Measurements from ENCODE around the gene GOLGA8O.
"Not testable (repeated sequence)": the region's sequence is repeated elsewhere in the genome, so short reads cannot be mapped to it uniquely, and the experiment has no call there.

The GOLGA8O gene, protein sequence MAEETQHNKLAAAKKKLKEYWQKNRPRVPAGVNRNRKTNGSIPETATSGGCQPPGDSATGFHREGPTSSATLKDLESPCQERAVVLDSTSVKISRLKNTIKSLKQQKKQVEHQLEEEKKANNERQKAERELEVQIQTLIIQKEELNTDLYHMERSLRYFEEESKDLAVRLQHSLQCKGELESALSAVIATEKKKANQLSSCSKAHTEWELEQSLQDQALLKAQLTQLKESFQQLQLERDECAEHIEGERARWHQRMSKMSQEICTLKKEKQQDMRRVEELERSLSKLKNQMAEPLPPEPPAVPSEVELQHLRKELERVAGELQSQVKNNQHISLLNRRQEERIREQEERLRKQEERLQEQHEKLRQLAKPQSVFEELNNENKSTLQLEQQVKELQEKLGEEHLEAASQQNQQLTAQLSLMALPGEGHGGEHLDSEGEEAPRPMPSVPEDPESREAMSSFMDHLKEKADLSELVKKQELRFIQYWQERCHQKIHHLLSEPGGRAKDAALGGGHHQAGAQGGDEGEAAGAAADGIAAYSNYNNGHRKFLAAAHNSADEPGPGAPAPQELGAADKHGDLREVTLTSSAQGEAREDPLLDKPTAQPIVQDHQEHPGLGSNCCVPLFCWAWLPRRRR

DNA sequence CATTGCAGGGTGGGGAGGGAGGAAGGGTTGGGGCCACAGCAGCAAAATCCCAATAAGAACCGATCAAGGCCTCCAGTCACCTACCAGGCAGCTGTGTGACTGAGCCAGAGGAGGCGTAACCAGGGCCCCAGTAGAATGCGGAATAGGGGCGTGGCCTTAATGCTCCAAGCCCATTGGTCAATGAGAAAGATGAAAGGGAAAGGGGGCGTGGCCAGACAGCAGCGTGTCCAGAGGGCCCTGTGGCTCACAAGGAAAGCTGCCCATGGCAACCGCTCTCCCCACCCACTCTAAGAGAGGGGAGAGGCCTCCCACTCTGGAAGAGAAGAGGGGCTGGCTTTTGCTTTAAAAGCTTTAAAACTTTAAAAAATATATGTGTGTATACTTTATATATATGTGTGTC, at the start of gene GOLGA8O:
Gene GOLGA8O, minus strand, starts transcription at position 101 of the 400 bp plus-strand sequence. Its CDS starts 98 bp downstream, at position 3.
- DNase-seq (ENCODE audit: low read depth in 2 of 2), result not testable (repeated sequence)

DNA sequence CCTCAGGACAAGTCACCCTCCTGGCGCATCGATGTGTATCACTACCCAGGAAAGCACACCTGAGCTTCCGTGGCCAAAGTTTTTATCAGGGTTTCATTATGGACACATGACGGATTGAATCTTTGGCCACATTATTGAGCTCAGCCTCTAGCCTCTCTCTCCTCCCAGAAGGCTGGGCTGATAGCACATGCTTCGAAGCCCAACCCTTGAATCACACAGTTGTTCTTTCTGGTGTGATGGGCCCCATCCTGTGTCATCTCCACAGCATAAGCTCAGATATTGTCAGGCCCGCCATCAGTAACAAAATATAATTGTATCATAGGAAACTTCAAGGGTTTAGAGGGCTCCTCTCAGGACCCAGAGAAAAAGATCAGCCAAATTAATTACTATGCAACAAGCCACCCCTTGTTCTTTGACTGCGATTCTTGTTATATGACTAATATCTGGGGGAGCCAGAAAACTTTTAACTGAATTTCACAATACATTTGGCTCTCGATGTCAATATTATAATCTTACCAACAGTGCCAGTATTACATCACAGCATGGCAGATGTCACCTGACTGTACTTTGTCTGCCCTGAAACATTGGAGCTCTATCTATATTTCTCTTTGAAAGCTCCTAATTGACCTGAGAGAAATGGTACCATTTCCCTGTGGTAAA, 48.8 kb upstream of the GOLGA8O start:
- DNase-seq (ENCODE audit: low read depth in 2 of 2), result not testable (repeated sequence)

DNA sequence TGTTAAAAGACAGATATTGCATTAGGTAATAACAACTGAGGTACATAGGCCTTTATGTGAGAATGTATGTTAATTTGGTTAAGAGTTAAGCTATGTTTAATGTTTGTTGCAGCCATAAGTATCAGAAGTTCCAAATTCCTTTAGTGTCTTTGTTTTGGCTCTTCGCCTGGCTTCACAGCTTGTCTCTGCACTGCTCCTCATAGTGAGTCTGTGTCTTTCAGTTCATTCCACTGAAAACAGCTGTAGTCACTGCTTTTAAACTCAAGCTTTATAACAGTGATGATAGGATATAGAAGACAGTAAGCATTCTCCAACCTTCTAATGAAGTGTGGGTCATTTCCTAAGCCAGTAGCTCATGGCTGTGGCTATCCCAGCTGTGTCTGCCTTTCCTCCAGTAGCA, 47.5 kb upstream of the GOLGA8O start:
- DNase-seq (ENCODE audit: low read depth in 2 of 2), result not testable (repeated sequence)

DNA sequence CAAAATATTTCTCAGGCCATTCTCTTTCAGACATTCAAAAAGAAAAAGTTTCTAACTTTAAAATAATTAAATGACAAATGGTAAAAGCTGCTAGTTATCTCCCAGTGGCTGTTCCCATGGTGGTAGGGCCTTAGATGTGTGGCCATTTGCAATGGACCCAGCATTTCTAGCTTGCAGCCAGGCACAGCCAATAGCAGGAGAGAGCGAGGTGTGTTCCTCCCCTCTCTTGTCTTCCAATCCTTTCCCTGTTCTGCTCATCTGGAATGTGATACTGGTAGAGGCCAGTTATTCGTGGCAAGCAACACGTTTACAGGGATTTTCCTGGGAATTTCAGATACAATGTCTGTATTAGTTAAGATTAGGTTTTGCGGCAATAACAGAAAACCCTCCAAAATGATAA, 37.3 kb upstream of the GOLGA8O start:
- DNase-seq (ENCODE audit: low read depth in 2 of 2), result not testable (repeated sequence)

DNA sequence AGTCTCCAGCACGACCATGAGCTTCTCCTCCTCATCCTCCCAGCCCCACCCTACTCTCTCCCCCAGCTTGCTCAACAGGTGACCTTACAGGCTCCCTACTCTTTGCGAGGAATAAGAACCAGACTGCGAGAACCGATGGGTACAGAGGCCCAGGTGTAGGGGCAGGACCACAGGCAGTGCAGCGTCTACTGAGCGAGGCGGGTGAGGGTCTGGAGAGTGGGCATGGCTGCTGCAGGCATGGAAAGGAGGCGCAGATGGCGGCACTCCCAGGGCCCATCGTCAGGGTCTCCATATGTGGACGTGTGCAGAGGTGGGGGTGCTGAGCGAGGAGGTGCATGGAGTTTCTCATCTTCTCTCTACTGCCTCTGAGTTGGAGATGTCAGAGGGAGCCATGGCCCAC, 31.0 kb upstream of the GOLGA8O start:
- DNase-seq (ENCODE audit: low read depth in 2 of 2), result not testable (repeated sequence)

DNA sequence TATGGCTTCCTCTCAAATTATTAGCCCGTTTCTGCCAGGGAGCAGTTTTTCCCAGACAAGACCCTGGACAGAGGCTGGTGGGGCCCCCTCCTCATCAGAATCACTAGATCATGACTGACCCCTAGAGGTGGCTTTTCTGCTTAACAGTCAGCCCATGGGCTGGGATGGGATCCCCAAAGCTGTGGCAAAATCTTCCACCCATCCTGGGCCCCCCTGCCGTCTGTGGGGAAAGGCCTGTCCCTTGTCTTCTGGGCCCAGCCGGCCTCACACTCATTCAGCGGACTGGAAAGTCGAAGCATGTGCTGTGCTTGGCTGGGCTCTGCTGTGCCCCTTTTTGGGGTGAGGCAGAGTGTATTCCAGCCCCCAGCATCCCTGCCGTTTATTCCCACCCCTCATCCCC, 27.9 kb upstream of the GOLGA8O start:
- not testable (repeated sequence) for DNase-seq (ENCODE audit: low read depth in 2 of 2)

DNA sequence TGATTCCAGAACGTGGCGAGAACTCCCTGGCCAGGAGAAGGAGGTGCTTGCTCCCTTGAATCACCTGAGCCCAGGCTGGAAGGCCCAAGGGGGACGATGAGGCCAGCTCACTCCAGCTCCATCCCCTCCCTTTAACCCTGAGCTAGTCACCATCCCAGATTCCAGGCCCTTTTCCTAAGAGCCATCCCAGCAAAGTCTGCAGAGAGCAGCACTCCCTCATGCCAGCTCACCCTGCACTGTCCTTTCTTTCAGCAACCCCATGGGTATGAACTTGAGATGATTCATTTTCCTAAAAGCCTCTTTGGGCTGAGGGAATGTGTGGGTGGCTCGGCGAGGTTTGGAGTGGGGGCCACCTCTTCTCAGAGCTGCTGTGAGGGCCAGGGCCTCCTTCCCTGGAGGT, 26.2 kb upstream of the GOLGA8O start:
- not testable (repeated sequence) for DNase-seq (ENCODE audit: low read depth in 2 of 2)

DNA sequence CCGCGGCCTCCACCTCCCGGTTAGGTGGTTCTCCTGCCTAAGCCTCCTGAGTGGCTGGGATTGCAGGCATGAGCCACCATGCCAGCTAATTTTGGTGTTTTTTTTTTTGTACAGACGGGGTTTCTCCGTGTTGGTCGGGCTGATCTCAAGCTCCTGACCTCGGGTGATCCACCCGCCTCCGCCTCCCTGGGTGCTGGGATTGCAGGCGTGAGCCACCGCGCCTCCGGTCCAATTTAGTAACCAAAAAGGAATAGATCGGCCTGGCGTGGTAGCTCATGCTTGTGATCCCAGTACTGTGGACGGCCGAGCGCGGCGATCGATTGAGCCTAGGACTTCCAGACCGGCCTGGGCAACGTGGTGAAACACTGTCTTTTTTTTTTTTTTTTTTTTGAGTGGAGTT, 12.6 kb upstream of the GOLGA8O start:
- not testable (repeated sequence) for DNase-seq (ENCODE audit: low read depth in 2 of 2)

DNA sequence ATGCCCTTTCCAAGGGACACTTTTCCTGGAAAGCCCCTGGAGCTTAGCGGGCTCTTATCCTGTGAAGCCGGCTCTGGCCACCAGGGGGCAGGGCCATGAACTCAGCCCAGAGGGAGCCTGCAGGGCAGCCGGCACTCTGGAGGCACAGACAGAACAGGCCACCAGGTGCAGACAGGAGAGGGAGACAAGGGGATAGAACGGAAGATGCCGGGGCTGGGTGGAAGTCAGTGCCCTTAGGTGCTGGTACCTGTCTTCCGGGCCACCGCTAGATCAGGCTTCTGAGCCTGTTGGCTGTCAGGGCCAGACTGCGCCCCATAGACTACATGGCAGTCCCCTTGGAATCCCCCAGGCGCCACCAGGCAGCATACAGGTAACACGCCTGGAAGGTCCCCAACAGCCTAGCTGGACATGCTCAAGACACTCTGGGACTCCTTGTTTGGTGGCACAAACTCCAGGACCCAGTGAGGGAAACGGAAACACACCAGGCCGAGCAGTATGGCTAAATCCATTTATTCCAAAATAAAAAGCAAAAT, 14.9 kb downstream of the GOLGA8O start:
- DNase-seq (ENCODE audit: low read depth in 2 of 2), result not testable (repeated sequence)

DNA sequence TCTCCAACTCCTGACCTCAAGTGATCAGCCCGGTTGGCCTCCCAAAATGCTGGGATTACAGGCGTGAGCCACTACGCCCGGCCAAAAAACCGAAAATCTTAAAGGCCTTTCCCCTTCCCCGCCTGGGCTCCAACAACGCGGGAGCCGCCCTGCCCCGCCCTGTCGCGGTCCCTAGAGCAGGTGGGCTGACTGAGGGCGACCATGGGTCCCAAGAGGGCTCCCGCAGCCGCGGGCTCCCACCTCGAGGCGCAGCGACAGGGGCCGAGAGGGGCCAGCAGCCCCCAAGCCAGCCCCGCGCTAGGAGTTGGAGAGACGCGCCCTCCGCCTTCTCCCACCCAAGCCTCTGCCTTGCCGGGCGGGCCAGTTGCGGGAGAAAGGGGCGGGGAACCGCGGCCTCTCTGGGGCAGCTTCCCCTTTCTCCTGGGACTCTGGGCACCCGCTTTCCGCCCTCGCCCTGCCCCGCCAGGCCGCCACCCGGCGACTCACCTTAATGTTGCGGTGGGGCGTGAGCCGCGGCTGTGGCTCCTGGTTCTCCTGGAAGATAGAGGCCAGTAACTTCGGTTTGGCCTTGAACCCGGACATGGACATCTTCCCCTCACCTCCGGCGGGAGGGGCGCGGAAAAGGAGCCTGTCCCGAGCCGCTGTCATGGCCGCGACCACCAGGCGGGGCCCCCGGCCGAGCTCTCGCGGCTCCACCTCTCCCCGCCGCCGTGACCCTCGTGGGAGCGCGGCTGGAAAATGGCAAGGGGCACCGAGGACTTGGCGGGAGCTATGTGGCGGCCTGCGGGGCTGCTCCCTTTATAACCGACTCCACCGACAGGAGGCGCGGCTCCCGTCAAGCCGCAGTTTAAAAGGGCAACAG, 21.1 kb downstream of the GOLGA8O start:
- DNase-seq (ENCODE audit: low read depth in 2 of 2), result not testable (repeated sequence)

DNA sequence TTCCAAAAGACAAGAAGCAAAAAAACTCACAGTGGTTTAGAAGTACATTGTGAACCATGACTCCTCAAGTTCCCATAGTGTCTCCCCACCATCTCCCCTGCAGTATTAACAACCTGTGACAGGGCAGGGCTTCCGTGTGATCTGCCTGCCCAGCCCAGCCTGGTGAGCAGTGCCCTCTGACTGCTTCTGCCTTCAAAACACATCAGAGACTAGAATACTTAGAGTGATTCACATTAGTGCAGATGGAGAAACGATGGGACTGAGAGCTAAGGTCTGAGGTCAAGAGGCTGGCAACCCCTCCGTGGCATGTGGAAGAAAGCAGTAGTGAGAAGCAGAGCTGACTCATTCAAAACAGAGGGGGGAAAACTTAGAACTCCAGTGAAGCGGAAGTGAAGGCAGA, 27.8 kb downstream of the GOLGA8O start:
- DNase-seq (ENCODE audit: low read depth in 2 of 2), result not testable (repeated sequence)

DNA sequence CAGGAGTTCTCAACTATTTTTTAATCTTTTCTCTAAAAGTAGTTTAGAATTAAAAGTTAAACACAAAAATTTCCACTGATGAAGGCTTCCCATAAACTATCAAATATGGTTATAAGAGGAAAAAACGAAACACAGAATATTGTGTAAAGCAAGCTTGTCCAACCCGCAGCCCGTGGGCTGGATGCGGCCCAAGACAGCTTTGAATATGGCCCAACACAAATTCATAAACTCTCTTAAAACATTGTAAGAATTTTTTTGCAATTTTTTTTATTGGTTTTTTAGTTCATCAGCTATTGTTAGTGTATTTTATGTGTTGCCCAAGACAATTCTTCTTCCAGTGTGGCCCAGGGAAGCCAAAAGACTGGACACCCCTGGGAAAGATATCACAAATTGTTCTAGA, 28.9 kb downstream of the GOLGA8O start:
- DNase-seq (ENCODE audit: low read depth in 2 of 2), result not testable (repeated sequence)

DNA sequence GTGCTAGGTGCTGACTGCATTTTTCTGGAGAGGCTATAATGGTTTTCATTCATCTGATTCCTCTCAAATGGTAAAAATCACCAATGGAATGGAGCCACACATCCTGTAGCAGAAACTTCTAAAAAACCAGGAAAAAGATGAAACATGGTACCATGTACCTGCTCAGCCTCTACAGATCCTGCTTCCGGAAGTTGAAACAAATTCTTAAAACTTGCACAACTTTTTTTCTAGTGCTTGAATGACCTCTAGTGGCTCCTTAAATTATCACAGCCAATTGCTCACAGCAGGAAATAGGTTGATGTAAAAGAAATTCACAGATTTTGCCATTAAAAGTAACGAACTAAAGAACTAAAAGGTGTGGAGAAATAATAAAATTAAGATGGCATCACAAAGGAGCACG, 47.5 kb downstream of the GOLGA8O start:
- DNase-seq (ENCODE audit: low read depth in 2 of 2), result not testable (repeated sequence)

DNA sequence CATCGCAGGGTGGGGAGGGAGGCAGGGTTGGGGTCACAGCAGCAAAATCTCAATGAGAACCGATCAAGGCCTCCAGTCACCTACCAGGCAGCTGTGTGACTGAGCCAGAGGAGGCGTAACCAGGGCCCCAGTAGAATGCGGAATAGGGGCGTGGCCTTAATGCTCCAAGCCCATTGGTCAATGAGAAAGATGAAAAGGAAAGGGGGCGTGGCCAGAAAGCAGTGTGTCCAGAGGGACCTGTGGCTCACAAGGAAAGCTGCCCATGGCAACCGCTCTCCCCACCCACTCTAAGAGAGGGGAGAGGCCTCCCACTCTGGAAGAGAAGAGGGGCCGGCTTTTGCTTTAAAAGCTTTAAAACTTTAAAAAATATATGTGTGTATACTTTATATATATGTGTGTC, 52.2 kb downstream of the GOLGA8O start, which contains the start of gene GOLGA8K:
Gene GOLGA8K, minus strand, starts transcription at position 101 of the 400 bp plus-strand sequence. Its CDS starts 98 bp downstream, at position 3.
- not testable (repeated sequence) for DNase-seq (ENCODE audit: low read depth in 2 of 2)

DNA sequence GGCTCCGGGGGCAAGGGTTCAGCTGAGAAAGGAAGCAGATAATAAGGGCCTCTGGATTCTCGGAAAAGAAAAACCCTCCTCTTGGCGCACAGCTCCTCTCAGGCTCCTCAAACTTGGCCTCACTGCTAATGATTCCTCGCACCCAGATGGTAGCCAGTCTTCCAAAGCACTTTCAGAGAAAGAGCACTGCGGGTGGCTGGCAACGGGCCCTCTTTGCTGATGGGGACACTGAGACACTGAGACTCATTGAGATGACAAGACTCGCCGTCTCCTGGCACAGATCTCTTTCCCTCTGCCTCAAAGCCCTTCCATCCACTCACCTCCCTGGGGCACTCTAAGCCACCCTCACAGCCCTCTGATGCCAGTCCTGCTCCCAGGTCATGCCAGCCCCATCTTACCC, 58.9 kb downstream of the GOLGA8O start:
- not testable (repeated sequence) for DNase-seq (ENCODE audit: low read depth in 2 of 2)
